Heart right ventricle (tissue), 16 donors: ENCODE results near the gene GALNTL6. TPM values are rescaled to one million over a fixed set of nuclear protein-coding genes. Genes with fewer than 3 reads are reported as not detected.
"Not testable (repeated sequence)": the region's sequence is repeated elsewhere in the genome, so short reads cannot be mapped to it uniquely, and the experiment has no call there.

Experiments used
- ATAC-seq, 8 donors: fragments of 200-7000 bp; cut with Tn5 transposase; one replicate each; pipeline ENCODE4 v1.9.1; 2020; ENCODE audit warnings: mild to moderate bottlenecking in 8 of 8, moderate library complexity in 8 of 8, moderate number of reproducible peaks in 1 of 8
- DNase-seq, 2 donors: peaks; one replicate each; pipeline ENCODE4 v3.0.0-alpha.2; 2020
- H3K27ac ChIP-seq, 10 donors: fragments of 200-600 bp; sonication (generic) in 2 of 10; one replicate each; pipeline versions ENCODE4 v1.5.0 to v1.8.0; 2020 to 2022; ENCODE audit warnings: mild to moderate bottlenecking in 3 of 10
- H3K27me3 ChIP-seq, 7 donors: fragments of 200-600 bp; one replicate each; pipeline ENCODE4 v1.8.0; 2021 to 2022; ENCODE audit warnings: mild to moderate bottlenecking in 2 of 7
- H3K36me3 ChIP-seq, 9 donors: fragments of 200-600 bp; sonication (generic) in 1 of 9; one replicate each; pipeline versions ENCODE4 v1.5.0 to v1.8.0; 2020 to 2022; ENCODE audit warnings: mild to moderate bottlenecking in 2 of 9
- H3K4me1 ChIP-seq, 9 donors: fragments of 200-600 bp; sonication (generic) in 1 of 9; one replicate each; pipeline versions ENCODE4 v1.5.0 to v1.8.0; 2020 to 2022; ENCODE audit warnings: mild to moderate bottlenecking in 4 of 9
- H3K4me3 ChIP-seq, 10 donors: fragments of 200-600 bp; sonication (generic) in 2 of 10; one replicate each; pipeline versions ENCODE4 v1.5.0 to v1.8.0; 2020 to 2022; ENCODE audit warnings: mild to moderate bottlenecking in 7 of 10, moderate library complexity in 2 of 10
- H3K9me3 ChIP-seq, 11 donors: fragments of 200-600 bp in 10 of 11; sonication (generic) in 2 of 11; one replicate each; pipeline versions ENCODE4 v1.5.0 to v1.8.0; 2013 to 2022; ENCODE audit warnings: mild to moderate bottlenecking in 2 of 11, control low read depth in 1 of 11, moderate library complexity in 1 of 11
- CTCF ChIP-seq, 9 donors: fragments of 200-600 bp; sonication (generic) in 2 of 9; IDR thresholded peaks; one replicate each; pipeline versions ENCODE4 v1.5.0 to v1.8.0; 2021 to 2022; ENCODE audit warnings: antibody characterized with exemption in 9 of 9, mild to moderate bottlenecking in 5 of 9, moderate library complexity in 1 of 9
- WGBS, 2 donors: extraction: QIAGEN DNeasy Blood & Tissue Kit; methylation state at CpG; one replicate each; pipeline ENCODE4 v1.1.7; 2013; ENCODE audit warnings: inconsistent platforms in 1 of 2; 5-methylcytosine and 5-hydroxymethylcytosine counted together
- intact Hi-C, 10 donors: fragments of 100-400 bp; cut with DNase I; formaldehyde crosslinking; loops; one replicate each; pipeline versions ENCODE4 v1.11.1 to v1.14.2; 2022
- polyA plus RNA-seq, 2 donors: library from polyadenylated mRNA; stranded (reverse); fragments of 200-250 nt; gene quantifications; one replicate each; pipeline ENCODE4 v1.2.3, GENCODE V29; 2013
- total RNA-seq, 10 donors: library from RNA; stranded (reverse); fragmentation: NEBNext Ultra II Directional in 3 of 10; extraction: Animal tissue kit (Norgen Biotek cat#: 25700) in 3 of 10; gene quantifications; one replicate each; pipeline versions ENCODE4 v1.2.1 to v1.2.4, GENCODE V29; 2021 to 2023
- donor health status: Arrhythmogenic right ventricular cardiomyopathy.
- donor health status: ischemic (EF 13 %, LVEDD 7.1; RV severe dilation, severe dysfunction).
- donor health status: healthy with polysubstance abuse.
- donor health status: DM: no; HTN: yes; CAD: no.
- donor health status: DM: no; HTN: no; CAD: no.
- donor health status: ischemic (EF 25% LVEDD 6.9; RV normal size, moderate dysfunction).
- donor health status: ischemic (EF 25% LVEDD 5.7; RV mildly dilated, moderate dysfunction).
- donor health status: healthy.
- donor health status: DM: yes; HTN: yes; CAD: no.
- donor health status: Ischemic cardiomyopathy.
- donor health status: ischemic (EF 35%, LVEDD 5.7; RV mildly dilated, moderate dysfunction).
- donor health status: nonischemic (EF 11% LVEDD 7.7; RV severe dilation, severe dysfunction).
- donor health status: DM: yes; HTN: yes; CAD: no.
- donor health status: PGD.
- donor health status: ischemic (EF 29% LVEDD 5.4; RV normal size, mild dysfunction).
- donor health status: nonischemic (EF 23%, LVEDD 6.1; RV moderate dilation, normal function).

GALNTL6 gene
- total and polyA plus RNA-seq, 12 donors: 0.14 to 2.6 (median 0.49) TPM; not detected in 6

GRCh38 chr4:172957216-172957615 lies 1144.0 kb downstream of the GALNTL6 start:
- no peak overlapping the region for H3K4me3 ChIP-seq
- DNase-seq: no peak
- no peak for TF ChIP-seq CTCF (IDR thresholded peaks at IDR 0.05)

DNA sequence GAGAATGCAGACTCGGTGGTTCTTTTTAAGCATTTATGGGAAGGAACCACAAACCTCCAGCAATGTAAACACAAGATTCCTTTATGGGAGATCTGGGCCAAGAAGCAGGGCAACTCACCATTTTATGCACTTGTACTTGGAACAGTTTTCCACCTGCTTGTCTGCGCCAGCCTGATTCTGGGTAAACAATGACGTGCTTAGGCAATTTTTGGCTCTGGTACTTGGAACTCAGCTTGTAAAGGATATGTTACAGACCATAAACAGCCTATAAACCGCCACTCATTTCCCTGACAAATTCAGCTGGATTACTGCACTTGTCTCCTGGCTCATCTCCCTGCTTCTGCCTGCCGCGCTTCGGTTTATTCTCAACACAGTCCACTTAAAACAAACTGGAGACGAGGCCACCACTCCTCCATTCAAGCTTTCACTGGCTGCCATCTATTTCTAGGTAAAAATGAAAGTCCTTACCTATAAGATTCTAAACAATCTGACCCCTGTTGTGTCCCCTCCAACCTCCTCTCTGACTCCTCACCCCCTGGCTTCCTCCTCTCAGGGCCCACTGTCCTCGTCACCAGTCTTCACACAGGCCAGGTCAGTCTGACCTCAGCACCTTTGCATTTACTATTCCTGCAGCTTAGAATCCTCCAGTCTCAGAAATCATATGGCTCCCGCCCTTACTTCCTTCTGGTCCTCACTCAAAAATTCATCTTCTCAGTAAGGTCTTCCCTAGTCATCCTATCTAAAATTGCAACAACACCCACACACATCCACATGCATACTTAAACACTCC lies 1149.6 kb downstream of the GALNTL6 start:
- no peak for TF ChIP-seq CTCF (IDR thresholded peaks at IDR 0.05)
- intact Hi-C loops: no loop called here
- ATAC-seq (no peak), DNase-seq (no peak)
- Histone ChIP-seq H3K27ac (no peak overlapping the region), H3K4me3 (no peak overlapping the region), H3K36me3 (no peaks in the 10 kb centered on the region), H3K4me1 (no peaks in the 10 kb centered on the region), H3K27me3 (peaks cover 0 to 17% (median 0%) of the 10 kb centered on the region in 7 donors), H3K9me3 (no peaks in the 10 kb centered on the region)
- 72 to 75% methylated on average over 10 of the region's 10 CpGs for WGBS, 2 donors

More at GRCh38 chr4:172957216-172957615, 1144.0 kb downstream of the GALNTL6 start:
- H3K27me3 ChIP-seq: no peaks in the 10 kb centered on the region
- no peak for ATAC-seq
- 59 to 62% methylated on average over 4 of the region's 4 CpGs for WGBS, 2 donors
- H3K27ac ChIP-seq: no peak overlapping the region
- no peaks in the 10 kb centered on the region for H3K36me3 ChIP-seq
- H3K4me1 ChIP-seq: no peaks in the 10 kb centered on the region
- intact Hi-C loops: no loop called here
- H3K9me3 ChIP-seq: no peaks in the 10 kb centered on the region

DNA sequence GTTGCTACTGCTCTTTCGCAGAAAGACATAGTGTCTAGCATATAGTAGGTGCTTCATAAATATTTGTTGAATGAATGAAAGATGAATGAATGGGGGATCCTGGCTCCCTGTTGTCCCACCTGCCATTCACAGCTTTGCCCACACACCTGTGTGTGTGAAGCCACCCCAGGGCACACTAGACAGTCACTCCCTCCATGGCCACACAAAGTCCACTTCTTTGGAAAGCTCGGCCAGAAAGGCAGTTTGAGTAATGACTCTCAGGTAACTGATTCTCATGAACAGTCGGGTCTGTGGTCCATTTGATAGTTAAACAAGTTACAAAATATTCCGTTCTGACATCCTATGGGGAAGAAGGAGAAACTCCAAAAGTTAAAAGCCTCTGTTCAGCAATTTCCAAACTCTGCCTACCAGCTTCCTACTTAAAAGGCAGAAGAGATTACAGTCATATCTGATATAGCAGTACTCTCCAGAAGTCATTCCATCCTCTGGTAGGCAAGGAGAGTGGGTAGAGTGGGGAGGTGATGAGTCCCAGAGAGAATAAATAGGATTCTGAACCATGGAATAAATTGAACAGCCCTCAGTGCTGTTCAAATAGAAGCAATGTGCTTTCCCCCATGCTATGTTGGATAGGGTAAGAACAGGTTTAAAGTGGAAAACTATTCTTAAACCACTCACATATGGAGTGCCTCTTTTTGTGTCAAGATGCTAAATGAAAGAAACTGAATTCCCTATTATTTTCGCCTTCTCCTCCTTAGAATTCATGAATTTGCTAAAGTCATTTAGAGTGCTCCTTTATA lies 1150.5 kb downstream of the GALNTL6 start:
- Histone ChIP-seq H3K27me3 (peaks cover 0 to 17% (median 0%) of the 10 kb centered on the region in 7 donors), H3K4me3 (no peak overlapping the region), H3K9me3 (peaks cover 0 to 4% (median 0%) of the 10 kb centered on the region in 11 donors), H3K27ac (no peak overlapping the region), H3K4me1 (no peaks in the 10 kb centered on the region), H3K36me3 (no peaks in the 10 kb centered on the region)
- 81 to 84% methylated on average over 5 of the region's 5 CpGs for WGBS, 2 donors
- ATAC-seq (no peak), DNase-seq (no peak)
- no peak for TF ChIP-seq CTCF (IDR thresholded peaks at IDR 0.05)
- intact Hi-C loops: no loop called here

DNA sequence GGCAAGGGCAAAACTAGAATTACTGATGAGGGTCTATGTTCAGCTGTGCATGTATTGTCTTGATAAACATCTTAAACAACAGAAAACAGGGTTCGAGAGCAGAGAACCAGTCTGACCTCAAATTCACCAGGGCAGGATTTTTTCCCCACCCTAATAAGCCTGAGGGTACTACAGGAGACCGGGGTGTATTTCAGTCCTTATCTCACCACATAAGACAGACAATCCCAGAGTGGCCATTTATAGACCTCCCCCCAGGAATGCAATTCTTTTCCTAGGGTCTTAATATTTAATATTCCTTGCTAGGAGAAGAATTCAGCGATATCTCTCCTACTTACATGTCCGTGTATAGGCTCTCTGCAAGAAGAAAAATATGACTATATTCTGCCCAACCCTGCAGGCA lies 1157.0 kb downstream of the GALNTL6 start:
- H3K9me3 ChIP-seq: peaks cover 0 to 28% (median 0%) of the 10 kb centered on the region in 11 donors
- intact Hi-C loops, H3K36me3 ChIP-seq, DNase-seq, H3K27me3 ChIP-seq, ATAC-seq, H3K4me3 ChIP-seq, H3K4me1 ChIP-seq, H3K27ac ChIP-seq: not testable (repeated sequence)
- WGBS, 2 donors: 84 to 87% methylated on average over 4 of the region's 4 CpGs
